ENCODE measurements around the gene MRPS9.

Gene MRPS9

GRCh38 chr2:105037572-105038382 is at the start of gene MRPS9:
Gene MRPS9 (plus strand): TSS chr2:105038069. CDS start chr2:105038093, 24 bp downstream.
- DNase-seq (ENCODE audit: low read depth in 2 of 2), result peak; percentile 97 to 98

- DNase-seq (ENCODE audit: low read depth in 2 of 2), result no peak
Measured at GRCh38 chr2:105005181-105005951, 32.5 kb upstream of the MRPS9 start.

- DNase-seq (ENCODE audit: low read depth in 2 of 2), result no peak
Measured at GRCh38 chr2:105007367-105007766, 30.5 kb upstream of the MRPS9 start.

- DNase-seq (ENCODE audit: low read depth in 2 of 2), result no peak
Measured at GRCh38 chr2:105032476-105032875, 5.4 kb upstream of the MRPS9 start.

GRCh38 chr2:105034170-105034569 is 3.7 kb upstream of the MRPS9 start:
- DNase-seq (ENCODE audit: low read depth in 2 of 2), result no peak

- DNase-seq (ENCODE audit: low read depth in 2 of 2), result no peak
Measured at GRCh38 chr2:105038383-105039061, 653 bp downstream of the MRPS9 start.

- DNase-seq (ENCODE audit: low read depth in 2 of 2), result no peak
Measured at GRCh38 chr2:105039559-105039958, 1.7 kb downstream of the MRPS9 start.

GRCh38 chr2:105042189-105042588 is 4.3 kb downstream of the MRPS9 start:
- DNase-seq (ENCODE audit: low read depth in 2 of 2), result no peak

GRCh38 chr2:105052773-105053172 is 14.9 kb downstream of the MRPS9 start:
- DNase-seq (ENCODE audit: low read depth in 2 of 2), result no peak

GRCh38 chr2:105055613-105056012 is 17.7 kb downstream of the MRPS9 start:
- DNase-seq (ENCODE audit: low read depth in 2 of 2), result no peak

- no peak for DNase-seq (ENCODE audit: low read depth in 2 of 2)
Measured at GRCh38 chr2:105056245-105056644, 18.4 kb downstream of the MRPS9 start.

GRCh38 chr2:105057005-105057404 is 19.1 kb downstream of the MRPS9 start:
- no peak for DNase-seq (ENCODE audit: low read depth in 2 of 2)

GRCh38 chr2:105061560-105061959 is 23.7 kb downstream of the MRPS9 start:
- no peak for DNase-seq (ENCODE audit: low read depth in 2 of 2)

GRCh38 chr2:105062158-105062557 is 24.3 kb downstream of the MRPS9 start:
- no peak for DNase-seq (ENCODE audit: low read depth in 2 of 2)

- no peak for DNase-seq (ENCODE audit: low read depth in 2 of 2)
Measured at GRCh38 chr2:105068387-105068786, 30.5 kb downstream of the MRPS9 start.

GRCh38 chr2:105068875-105069274 is 31.0 kb downstream of the MRPS9 start:
- DNase-seq (ENCODE audit: low read depth in 2 of 2), result no peak

GRCh38 chr2:105070010-105070865 is 32.4 kb downstream of the MRPS9 start:
- DNase-seq (ENCODE audit: low read depth in 2 of 2), result no peak

GRCh38 chr2:105071379-105071778 is 33.5 kb downstream of the MRPS9 start:
- no peak for DNase-seq (ENCODE audit: low read depth in 2 of 2)

GRCh38 chr2:105072039-105072438 is 34.2 kb downstream of the MRPS9 start:
- DNase-seq (ENCODE audit: low read depth in 2 of 2), result peak; percentile 9 to 12

- DNase-seq (ENCODE audit: low read depth in 2 of 2), result no peak
Measured at GRCh38 chr2:105073591-105073990, 35.7 kb downstream of the MRPS9 start.

- no peak for DNase-seq (ENCODE audit: low read depth in 2 of 2)
Measured at GRCh38 chr2:105076121-105076520, 38.3 kb downstream of the MRPS9 start.
